Epidermal melanocyte (primary cell): Measurements from ENCODE around the gene ACYP2.
"Not testable (repeated sequence)": the region's sequence is repeated elsewhere in the genome, so short reads cannot be mapped to it uniquely, and the experiment has no call there.

Source experiments
- DNase-seq: peaks from one replicate; pipeline ENCODE4 v3.0.0; 2011; ENCODE audit warnings: low spot score; ENCODE audit not compliant: insufficient read length

Gene ACYP2

GRCh38 chr2:54313147-54313546, 197.7 kb downstream of the ACYP2 start:
- no peak for DNase-seq

GRCh38 chr2:54317973-54318372, 202.6 kb downstream of the ACYP2 start:
- DNase-seq, result no peak

- no peak for DNase-seq
These were observed 203.4 kb downstream of the ACYP2 start for GRCh38 chr2:54318821-54319220.

GRCh38 chr2:54321047-54321446, 205.6 kb downstream of the ACYP2 start:
- DNase-seq, result no peak

- not testable (repeated sequence) for DNase-seq
These were observed 209.1 kb downstream of the ACYP2 start for GRCh38 chr2:54324517-54324916.

- DNase-seq, result no peak
These were observed 209.7 kb downstream of the ACYP2 start for GRCh38 chr2:54325148-54325547.

- no peak for DNase-seq
These were observed 214.2 kb downstream of the ACYP2 start for GRCh38 chr2:54329482-54330161.

- peak; percentile 92 for DNase-seq
These were observed 214.9 kb downstream of the ACYP2 start for GRCh38 chr2:54330162-54330925.

- DNase-seq, result no peak
These were observed 215.8 kb downstream of the ACYP2 start for GRCh38 chr2:54330926-54331835.

- DNase-seq, result no peak
These were observed 217.0 kb downstream of the ACYP2 start for GRCh38 chr2:54332386-54332785.

- peak; percentile 46 for DNase-seq
These were observed 220.9 kb downstream of the ACYP2 start for GRCh38 chr2:54336136-54336976.

GRCh38 chr2:54336977-54337255, 221.5 kb downstream of the ACYP2 start:
- no peak for DNase-seq

GRCh38 chr2:54341656-54342055, 226.2 kb downstream of the ACYP2 start:
- DNase-seq, result no peak

GRCh38 chr2:54342603-54343002, 227.2 kb downstream of the ACYP2 start:
- no peak for DNase-seq

- no peak for DNase-seq
These were observed 232.2 kb downstream of the ACYP2 start for GRCh38 chr2:54347622-54348021.

- DNase-seq, result no peak
These were observed 233.2 kb downstream of the ACYP2 start for GRCh38 chr2:54348646-54349045.

GRCh38 chr2:54350426-54350825, 235.0 kb downstream of the ACYP2 start:
- DNase-seq, result no peak

- no peak for DNase-seq
These were observed 237.8 kb downstream of the ACYP2 start for GRCh38 chr2:54353216-54353615.
